ENCODE results near the gene PODXL2. TPM values are rescaled to one million over a fixed set of nuclear protein-coding genes. Genes with fewer than 3 reads are reported as not detected.

The PODXL2 gene
- total RNA-seq, 1 donor from 2014 or later: 25.7 TPM

GRCh38 chr3:127667119-127667681, 38.2 kb downstream of the PODXL2 start:
- peaks cover 6% of the 10 kb centered on the region for H3K36me3 Mint-ChIP-seq (ENCODE audit: insufficient read depth)
- no peak for DNase-seq (ENCODE audit: low spot score, unreplicated experiment)
- peaks cover 2% of the 10 kb centered on the region for H3K4me1 Mint-ChIP-seq (ENCODE audit: low read depth)
- H3K9me3 Mint-ChIP-seq (ENCODE audit: low read depth): no peaks in the 10 kb centered on the region
- H3K27me3 Mint-ChIP-seq: no peaks in the 10 kb centered on the region
- no peak overlapping the region for H3K27ac Mint-ChIP-seq
- H3K4me3 Mint-ChIP-seq (ENCODE audit: low read depth): no peak overlapping the region
- TF ChIP-seq CTCF (IDR thresholded peaks at IDR 0.05; ENCODE audit: unreplicated experiment): no peak

GRCh38 chr3:127668906-127669305, 39.9 kb downstream of the PODXL2 start:
- no peak for DNase-seq (ENCODE audit: low spot score, unreplicated experiment)
- no peak for TF ChIP-seq CTCF (IDR thresholded peaks at IDR 0.05; ENCODE audit: unreplicated experiment)
- Mint-ChIP-seq H3K27ac (no peak overlapping the region), H3K27me3 (peaks cover 5% of the 10 kb centered on the region), H3K4me3 (ENCODE audit: low read depth) (no peak overlapping the region), H3K4me1 (ENCODE audit: low read depth) (peaks cover 3% of the 10 kb centered on the region), H3K36me3 (ENCODE audit: insufficient read depth) (peaks cover 6% of the 10 kb centered on the region), H3K9me3 (ENCODE audit: low read depth) (no peaks in the 10 kb centered on the region)

GRCh38 chr3:127669541-127670228, 40.7 kb downstream of the PODXL2 start:
- H3K9me3 Mint-ChIP-seq (ENCODE audit: low read depth): no peaks in the 10 kb centered on the region
- peaks cover 12% of the 10 kb centered on the region for H3K27me3 Mint-ChIP-seq
- H3K4me1 Mint-ChIP-seq (ENCODE audit: low read depth): peaks cover 3% of the 10 kb centered on the region
- peaks cover 6% of the 10 kb centered on the region for H3K36me3 Mint-ChIP-seq (ENCODE audit: insufficient read depth)
- no peak overlapping the region for H3K27ac Mint-ChIP-seq
- no peak for TF ChIP-seq CTCF (IDR thresholded peaks at IDR 0.05; ENCODE audit: unreplicated experiment)
- no peak overlapping the region for H3K4me3 Mint-ChIP-seq (ENCODE audit: low read depth)
- no peak for DNase-seq (ENCODE audit: low spot score, unreplicated experiment)

GRCh38 chr3:127670229-127670559, 41.2 kb downstream of the PODXL2 start:
- peaks cover 3% of the 10 kb centered on the region for H3K4me1 Mint-ChIP-seq (ENCODE audit: low read depth)
- H3K27ac Mint-ChIP-seq: no peak overlapping the region
- DNase-seq (ENCODE audit: low spot score, unreplicated experiment): no peak
- H3K36me3 Mint-ChIP-seq (ENCODE audit: insufficient read depth): peaks cover 4% of the 10 kb centered on the region
- TF ChIP-seq CTCF (IDR thresholded peaks at IDR 0.05; ENCODE audit: unreplicated experiment): no peak
- H3K4me3 Mint-ChIP-seq (ENCODE audit: low read depth): no peak overlapping the region
- no peaks in the 10 kb centered on the region for H3K9me3 Mint-ChIP-seq (ENCODE audit: low read depth)
- H3K27me3 Mint-ChIP-seq: peaks cover 15% of the 10 kb centered on the region

- H3K4me3 Mint-ChIP-seq (ENCODE audit: low read depth): peak overlapping the region; percentile 62
- no peaks in the 10 kb centered on the region for H3K36me3 Mint-ChIP-seq (ENCODE audit: insufficient read depth)
- H3K27me3 Mint-ChIP-seq: peaks cover 15% of the 10 kb centered on the region
- no peak for TF ChIP-seq CTCF (IDR thresholded peaks at IDR 0.05; ENCODE audit: unreplicated experiment)
- H3K4me1 Mint-ChIP-seq (ENCODE audit: low read depth): peaks cover 3% of the 10 kb centered on the region
- peak overlapping the region; percentile 90 for H3K27ac Mint-ChIP-seq
- H3K9me3 Mint-ChIP-seq (ENCODE audit: low read depth): no peaks in the 10 kb centered on the region
- DNase-seq (ENCODE audit: low spot score, unreplicated experiment): no peak
Measured at GRCh38 chr3:127670761-127671522, 42.0 kb downstream of the PODXL2 start.

Data from progenitor cell of endocrine pancreas (in vitro differentiated cells).